ENCODE results near the gene USB1. TPM values are rescaled to one million over a fixed set of nuclear protein-coding genes. Genes with fewer than 3 reads are reported as not detected.
A peak's percentile ranks its signal among the peaks of the same experiment; 100 is the strongest.

Gene USB1
- total RNA-seq, 1 donor from 2014 or later = 14.9 TPM

GRCh38 chr16:58035356-58036170 is 34.4 kb downstream of the USB1 start:
- no peak overlapping the region for H3K27ac ChIP-seq

GRCh38 chr16:58036943-58037342 is 35.7 kb downstream of the USB1 start:
- Histone ChIP-seq H3F3A (ENCODE audit: low read depth) (no peaks in the 10 kb centered on the region), H3K4me2 (no peak overlapping the region), H3K4me1 (peaks cover 8% of the 10 kb centered on the region), H3K9ac (no peak overlapping the region), H3K79me2 (ENCODE audit: low read depth) (no peaks in the 10 kb centered on the region), H3K4me3 (no peak overlapping the region), H4K20me1 (ENCODE audit: low read depth) (peaks cover 6% of the 10 kb centered on the region), H2AFZ (replicated peaks) (no peak overlapping the region), H3K36me3 (no peaks in the 10 kb centered on the region), H3K9me3 (ENCODE audit: low read depth) (no peaks in the 10 kb centered on the region), H3K27me3 (no peaks in the 10 kb centered on the region), H3K27ac (no peak overlapping the region)
- H3K4me3 Mint-ChIP-seq = no peak overlapping the region
- H3K27me3 Mint-ChIP-seq (ENCODE audit: insufficient read depth, low read depth) = peaks cover 6% of the 10 kb centered on the region
- no peaks in the 10 kb centered on the region for H3K36me3 Mint-ChIP-seq
- no peak for DNase-seq (ENCODE audit: low spot score)
- no peak for TF ChIP-seq EZH2 (IDR thresholded peaks at IDR 0.05)
- peak overlapping the region; percentile 81 for H3K27ac Mint-ChIP-seq
- H3K4me1 Mint-ChIP-seq = peaks cover 8% of the 10 kb centered on the region
- H3K9me3 Mint-ChIP-seq = no peaks in the 10 kb centered on the region

More at GRCh38 chr16:58035356-58036170, 34.4 kb downstream of the USB1 start:
- H3K4me2 ChIP-seq = no peak overlapping the region
- H3K27me3 ChIP-seq = no peaks in the 10 kb centered on the region
- no peak overlapping the region for H2AFZ ChIP-seq (replicated peaks)
- H3K4me3 Mint-ChIP-seq = no peak overlapping the region
- H3F3A ChIP-seq (ENCODE audit: low read depth) = no peaks in the 10 kb centered on the region
- TF ChIP-seq CTCF (IDR thresholded peaks at IDR 0.05) (no peak), EZH2phosphoT487 (IDR thresholded peaks at IDR 0.05) (no peak), EZH2 (IDR thresholded peaks at IDR 0.05) (no peak)
- no peak overlapping the region for H3K27ac Mint-ChIP-seq
- H3K79me2 ChIP-seq (ENCODE audit: low read depth) = no peaks in the 10 kb centered on the region
- no peaks in the 10 kb centered on the region for H3K9me3 ChIP-seq (ENCODE audit: low read depth)
- peaks cover 8% of the 10 kb centered on the region for H3K4me1 ChIP-seq
- H3K4me3 ChIP-seq = no peak overlapping the region
- no peaks in the 10 kb centered on the region for H3K36me3 Mint-ChIP-seq
- H3K9me3 Mint-ChIP-seq = no peaks in the 10 kb centered on the region
- peaks cover 15% of the 10 kb centered on the region for H4K20me1 ChIP-seq (ENCODE audit: low read depth)
- no peak for DNase-seq (ENCODE audit: low spot score)
- peaks cover 8% of the 10 kb centered on the region for H3K4me1 Mint-ChIP-seq
- H3K9ac ChIP-seq = no peak overlapping the region
- peaks cover 6% of the 10 kb centered on the region for H3K27me3 Mint-ChIP-seq (ENCODE audit: insufficient read depth, low read depth)
- H3K36me3 ChIP-seq = no peaks in the 10 kb centered on the region

GRCh38 chr16:58037365-58038057 is 36.3 kb downstream of the USB1 start:
- H3K27ac Mint-ChIP-seq = no peak overlapping the region
- H3K27me3 ChIP-seq = no peaks in the 10 kb centered on the region
- no peak overlapping the region for H3K27ac ChIP-seq
- peaks cover 5% of the 10 kb centered on the region for H3K4me1 Mint-ChIP-seq
- no peak overlapping the region for H3K4me3 ChIP-seq
- peaks cover 6% of the 10 kb centered on the region for H3K27me3 Mint-ChIP-seq (ENCODE audit: insufficient read depth, low read depth)
- no peak for TF ChIP-seq EZH2phosphoT487 (IDR thresholded peaks at IDR 0.05)
- TF ChIP-seq CTCF (IDR thresholded peaks at IDR 0.05) = no peak
- no peak for TF ChIP-seq EZH2 (IDR thresholded peaks at IDR 0.05)
- H3K4me1 ChIP-seq = peaks cover 6% of the 10 kb centered on the region
- H3K36me3 ChIP-seq = no peaks in the 10 kb centered on the region
- no peak overlapping the region for H3K4me2 ChIP-seq
- no peaks in the 10 kb centered on the region for H3K36me3 Mint-ChIP-seq
- no peak overlapping the region for H2AFZ ChIP-seq (replicated peaks)
- H3K9me3 Mint-ChIP-seq = no peaks in the 10 kb centered on the region
- no peak for DNase-seq (ENCODE audit: low spot score)
- H3K79me2 ChIP-seq (ENCODE audit: low read depth) = no peaks in the 10 kb centered on the region
- no peaks in the 10 kb centered on the region for H3F3A ChIP-seq (ENCODE audit: low read depth)
- no peak overlapping the region for H3K9ac ChIP-seq
- peaks cover 2% of the 10 kb centered on the region for H4K20me1 ChIP-seq (ENCODE audit: low read depth)
- H3K9me3 ChIP-seq (ENCODE audit: low read depth) = no peaks in the 10 kb centered on the region
- H3K4me3 Mint-ChIP-seq = no peak overlapping the region
